ENCODE measurements around the gene CRIP2.

DNA sequence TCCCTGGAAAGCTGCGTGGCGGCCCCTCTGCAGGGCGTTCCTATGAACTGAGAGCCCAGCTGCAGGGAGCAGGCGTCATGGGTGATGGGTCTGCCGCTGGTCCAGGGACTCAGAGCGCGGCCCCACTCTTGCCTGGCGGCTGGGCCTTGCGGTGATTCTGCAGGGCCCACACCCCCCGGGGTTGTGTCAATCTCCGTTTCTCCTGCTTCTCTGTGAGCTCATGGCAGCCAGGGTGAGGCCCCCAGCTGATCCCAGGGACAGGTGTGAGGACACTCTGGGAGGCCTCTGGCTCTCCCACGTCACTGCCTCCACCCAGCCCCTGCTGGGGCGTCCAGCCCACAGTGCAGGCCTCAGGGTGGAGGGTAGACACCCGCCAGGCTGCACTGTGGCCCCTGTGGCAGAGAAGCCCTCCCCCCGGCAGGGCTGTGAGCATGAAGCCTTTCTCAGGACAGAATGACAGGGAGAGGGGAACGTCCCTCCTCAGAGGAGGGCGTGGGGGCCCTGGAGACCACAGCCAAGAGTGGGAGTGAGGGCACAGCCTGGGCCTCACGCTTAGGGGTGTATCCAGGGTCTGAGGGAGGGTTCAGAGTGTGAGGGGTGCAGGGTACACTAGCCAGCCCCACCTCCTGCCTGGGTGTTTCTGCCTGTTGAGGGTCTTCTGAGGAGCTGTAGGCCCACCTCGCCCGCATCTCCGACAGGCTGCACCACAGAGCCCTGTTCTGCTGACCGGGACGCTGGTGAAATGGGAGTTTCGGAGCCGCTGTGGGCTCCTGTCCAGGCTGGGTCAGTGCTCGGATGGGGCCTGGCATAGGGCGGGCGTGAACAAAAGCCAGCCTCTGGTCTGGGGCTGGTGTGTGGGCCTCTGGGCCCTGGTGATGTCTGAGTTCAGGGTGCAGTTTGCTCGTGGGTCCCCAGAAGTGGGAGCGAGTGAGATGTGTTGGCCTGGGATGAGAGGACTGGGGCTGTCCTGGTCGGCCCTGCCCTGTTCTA, 26.7 kb upstream of the CRIP2 start:
- no peak for TF ChIP-seq EZH2phosphoT487 (IDR thresholded peaks at IDR 0.05; ENCODE audit: insufficient read depth, low read depth)
- no peak for TF ChIP-seq EZH2 (IDR thresholded peaks at IDR 0.05; ENCODE audit: insufficient read depth, poor library complexity, severe bottlenecking)
